IMR-90 (cell line): Measurements from ENCODE around the gene PRR12. TPM values are rescaled to one million over a fixed set of nuclear protein-coding genes. Genes with fewer than 3 reads are reported as not detected.
A peak's percentile ranks its signal among the peaks of the same experiment; 100 is the strongest.

Source experiments
- ATAC-seq: fragments of 200-7000 bp; cut with Tn5 transposase; 2 replicates; pipeline ENCODE4 v1.9.1; 2020; ENCODE audit warnings: low read depth, mild to moderate bottlenecking, moderate library complexity
- BruUV-seq: library from RNA; stranded (reverse); fragments of 400-500 nt; replicated peaks from 2 replicates; lab custom pipeline; 2021; lab: Mats Ljungman, UMichigan
- CTCF ChIA-PET: fragments of 300-600 bp; formaldehyde crosslinking; extraction: SDS; loops from one replicate; lab custom pipeline; 2021; ENCODE audit warnings: antibody characterized with exemption; lab: Yijun Ruan, JAX
- POLR2A ChIA-PET: fragments of 300-600 bp; sonication (Branson Sonifier 250); formaldehyde crosslinking; loops from one replicate; lab custom pipeline; 2022; ENCODE audit warnings: antibody characterized with exemption; ENCODE audit not compliant: unreplicated experiment; lab: Charles Lee
- DNase-seq: peaks from one replicate; pipeline ENCODE4 v3.0.0; 2013
- H2AFZ ChIP-seq: replicated peaks from 2 replicates; pipeline ENCODE3; 2013; ENCODE audit warnings: low read length, mild to moderate bottlenecking; ENCODE audit not compliant: poor library complexity
- H2AK5ac ChIP-seq: 2 replicates; pipeline ENCODE4 v1.6.1; 2013; ENCODE audit warnings: low read depth, low read length, inconsistent platforms
- H2AK9ac ChIP-seq: replicated peaks from 2 replicates; pipeline ENCODE3; 2013; ENCODE audit warnings: mild to moderate bottlenecking, low read depth, low read length, moderate library complexity; ENCODE audit not compliant: poor library complexity
- H2BK120ac ChIP-seq: 2 replicates; pipeline ENCODE4 v1.6.1; 2013; ENCODE audit warnings: low read depth, low read length, inconsistent platforms
- H2BK15ac ChIP-seq: 3 replicates; pipeline ENCODE4 v1.6.1; 2013; ENCODE audit warnings: low read depth, low read length, inconsistent platforms
- H2BK20ac ChIP-seq: 2 replicates; pipeline ENCODE4 v1.6.1; 2013; ENCODE audit warnings: low read depth, mild to moderate bottlenecking, inconsistent platforms, low read length, moderate library complexity
- H2BK5ac ChIP-seq: 2 replicates; pipeline ENCODE4 v1.6.1; 2013; ENCODE audit warnings: mild to moderate bottlenecking, low read depth, low read length, inconsistent platforms; ENCODE audit not compliant: poor library complexity, severe bottlenecking
- H3K14ac ChIP-seq: replicated peaks from 2 replicates; pipeline ENCODE4 v1.6.1; 2013; ENCODE audit warnings: low read depth, low read length, inconsistent platforms
- H3K18ac ChIP-seq: 2 replicates; pipeline ENCODE4 v1.6.1; 2013; ENCODE audit warnings: low read depth, low read length, control low read depth
- H3K23ac ChIP-seq: 2 replicates; pipeline ENCODE4 v1.6.1; 2013; ENCODE audit warnings: low read depth, low read length, inconsistent platforms
- H3K27ac ChIP-seq: 2 replicates; pipeline ENCODE4 v1.5.1; 2013; ENCODE audit warnings: mild to moderate bottlenecking, control low read depth, low read length; ENCODE audit not compliant: insufficient read depth
- H3K27me3 ChIP-seq: 2 replicates; pipeline ENCODE4 v1.6.1; 2013; ENCODE audit warnings: low read length; ENCODE audit not compliant: control insufficient read depth, insufficient read depth
- H3K36me3 ChIP-seq: 2 replicates; pipeline ENCODE4 v1.6.1; 2013; ENCODE audit warnings: low read length, mixed read lengths; ENCODE audit not compliant: control insufficient read depth, insufficient read depth
- H3K4ac ChIP-seq: 2 replicates; pipeline ENCODE4 v1.6.1; 2013; ENCODE audit warnings: low read depth, low read length, inconsistent platforms
- H3K4me1 ChIP-seq: 2 replicates; pipeline ENCODE4 v1.6.1; 2013; ENCODE audit warnings: low read length, mixed read lengths; ENCODE audit not compliant: control insufficient read depth, insufficient read depth
- H3K4me2 ChIP-seq: 2 replicates; pipeline ENCODE4 v1.6.1; 2013; ENCODE audit warnings: low read depth, mild to moderate bottlenecking, control low read depth, low read length, moderate library complexity
- H3K4me3 ChIP-seq: 2 replicates; pipeline ENCODE4 v1.5.1; 2013; ENCODE audit warnings: low read depth, mild to moderate bottlenecking, control low read depth, low read length, moderate library complexity; ENCODE audit not compliant: insufficient read depth
- H3K56ac ChIP-seq: 2 replicates; pipeline ENCODE4 v1.6.1; 2013; ENCODE audit warnings: low read length, inconsistent platforms; ENCODE audit not compliant: insufficient read depth; ENCODE audit errors: extremely low read depth
- H3K79me1 ChIP-seq, 2 experiments: 2 replicates each; pipeline ENCODE4 v1.6.1; 2013; ENCODE audit warnings: low read length in 2 of 2, inconsistent platforms in 1 of 2, low read depth in 1 of 2
- H3K9ac ChIP-seq: 2 replicates; pipeline ENCODE4 v1.6.1; 2013; ENCODE audit warnings: low read depth, low read length, control low read depth
- H3K9me1 ChIP-seq: 2 replicates; pipeline ENCODE4 v1.6.1; 2013; ENCODE audit warnings: low read length, inconsistent platforms; ENCODE audit not compliant: insufficient read depth
- H3K9me3 ChIP-seq: 2 replicates; pipeline ENCODE4 v1.6.1; 2013; ENCODE audit warnings: low read length; ENCODE audit not compliant: control insufficient read depth, insufficient read depth
- H4K20me1 ChIP-seq: 2 replicates; pipeline ENCODE4 v1.6.1; 2013; ENCODE audit warnings: low read length, inconsistent platforms; ENCODE audit not compliant: insufficient read depth
- H4K5ac ChIP-seq: 2 replicates; pipeline ENCODE4 v1.6.1; 2013; ENCODE audit warnings: mild to moderate bottlenecking, low read depth, low read length, control low read depth
- H4K8ac ChIP-seq, 2 experiments: 2 replicates each; pipeline ENCODE4 v1.6.1; 2013; ENCODE audit warnings: low read depth in 2 of 2, low read length in 2 of 2, control low read depth in 1 of 2, inconsistent platforms in 1 of 2
- H4K91ac ChIP-seq: 2 replicates; pipeline ENCODE4 v1.6.1; 2013; ENCODE audit warnings: low read depth, low read length, inconsistent platforms; ENCODE audit not compliant: insufficient read depth
- BHLHE40 ChIP-seq: fragments of 150-350 bp; IDR thresholded peaks from 2 replicates; pipeline ENCODE4 v1.6.1; 2016; ENCODE audit warnings: mild to moderate bottlenecking, low read depth, low read length
- CEBPB ChIP-seq: IDR thresholded peaks from 2 replicates; pipeline ENCODE4 v1.6.1; 2012; ENCODE audit warnings: low read depth, low read length, improper control_type of control experiment
- CHD1 ChIP-seq: IDR thresholded peaks from 2 replicates; pipeline ENCODE4 v1.6.1; 2012; ENCODE audit warnings: low read depth, low read length, improper control_type of control experiment
- ELK1 ChIP-seq: fragments of 150-350 bp; IDR thresholded peaks from 2 replicates; pipeline ENCODE4 v1.6.1; 2016; ENCODE audit warnings: low read depth, mild to moderate bottlenecking, low read length, moderate library complexity, borderline replicate concordance
- FOS ChIP-seq: fragments of 150-350 bp; IDR thresholded peaks from 2 replicates; pipeline ENCODE4 v1.6.1; 2016; ENCODE audit warnings: low read depth, low read length
- MAFK ChIP-seq: IDR thresholded peaks from 2 replicates; pipeline ENCODE4 v1.6.1; 2012; ENCODE audit warnings: low read depth, low read length, improper control_type of control experiment
- MAZ ChIP-seq: IDR thresholded peaks from 2 replicates; pipeline ENCODE4 v1.6.1; 2012; ENCODE audit warnings: low read depth, mild to moderate bottlenecking, low read length, improper control_type of control experiment, moderate library complexity, borderline replicate concordance
- MXI1 ChIP-seq: IDR thresholded peaks from 2 replicates; pipeline ENCODE4 v1.6.1; 2012; ENCODE audit warnings: low read depth, mild to moderate bottlenecking, low read length, moderate library complexity, borderline replicate concordance
- NFE2L2 ChIP-seq: fragments of 150-350 bp; IDR thresholded peaks from 2 replicates; pipeline ENCODE4 v1.6.1; 2016; ENCODE audit warnings: low read depth, mild to moderate bottlenecking, low read length
- POLR2A ChIP-seq: IDR thresholded peaks from 2 replicates; pipeline ENCODE4 v1.6.1; 2012; ENCODE audit warnings: mild to moderate bottlenecking, low read depth, low read length
- RAD21 ChIP-seq: IDR thresholded peaks from 2 replicates; pipeline ENCODE4 v1.6.1; 2012; ENCODE audit warnings: low read length, improper control_type of control experiment
- RCOR1 ChIP-seq: IDR thresholded peaks from 2 replicates; pipeline ENCODE4 v1.6.1; 2012; ENCODE audit warnings: mild to moderate bottlenecking, low read length, improper control_type of control experiment; ENCODE audit not compliant: insufficient replicate concordance
- RFX5 ChIP-seq: IDR thresholded peaks from 2 replicates; pipeline ENCODE4 v1.8.0; 2012; ENCODE audit warnings: low read depth, mild to moderate bottlenecking, low read length, moderate library complexity
- SMC3 ChIP-seq: fragments of 150-350 bp; IDR thresholded peaks from 2 replicates; pipeline ENCODE4 v1.6.1; 2016; ENCODE audit warnings: low read depth, mild to moderate bottlenecking, antibody characterized with exemption, low read length, moderate library complexity
- USF2 ChIP-seq: fragments of 150-350 bp; IDR thresholded peaks from 2 replicates; pipeline ENCODE4 v1.6.1; 2017; ENCODE audit warnings: mild to moderate bottlenecking, antibody characterized with exemption, low read length, low read depth
- WGBS, 2 experiments: methylation state at CpG; one replicate each; pipeline versions ENCODE4 v1.1.5 to v1.1.7; 2013; ENCODE audit warnings: missing lambda C conversion rate in 2 of 2; ENCODE audit not compliant: insufficient read length in 1 of 2; ENCODE audit errors: extremely low coverage in 2 of 2; 5-methylcytosine and 5-hydroxymethylcytosine counted together
- dilution Hi-C: fragments of 300-500 bp; cut with HindIII; formaldehyde crosslinking; loops from one replicate; pipeline ENCODE4 v1.14.3; 2018; ENCODE audit warnings: low sequenced_read_pairs; ENCODE audit not compliant: unreplicated experiment
- in situ Hi-C: fragments of 300-500 bp; cut with MboI; formaldehyde crosslinking; loops from 3 replicates; pipeline ENCODE4 v1.14.3; 2019; ENCODE audit warnings: low sequenced_read_pairs, inconsistent platforms, mixed read lengths
- intact Hi-C: fragments of 100-400 bp; cut with micrococcal nuclease; formaldehyde crosslinking; loops from 2 replicates; pipeline ENCODE4 v1.10.0; 2022
- polyA plus RNA-seq, 3 experiments: library from polyadenylated mRNA; depleted of rRNA; stranded (reverse); fragments of >200 nt; gene quantifications; 2 replicates each; pipeline ENCODE4 v1.2.3, GENCODE V29; 2012; ENCODE audit warnings: low replicate concordance in 1 of 3
- total RNA-seq: library from RNA; depleted of rRNA; stranded (reverse); fragments of >200 nt; gene quantifications from 2 replicates; pipeline ENCODE4 v1.2.3, GENCODE V29; 2012

PRR12 gene
- total and polyA plus RNA-seq, 2 of the 4 experiments (the other 2 are of a cell fraction) = 0.36 to 4.1 TPM

GRCh38 chr19:49570138-49570856, 20.7 kb upstream of the PRR12 start:
- Histone ChIP-seq H3K4me1 (no peaks in the 10 kb centered on the region), H3K9ac (no peak overlapping the region), H3K27ac (no peak overlapping the region), H4K8ac (no peak overlapping the region), H3K27me3 (no peaks in the 10 kb centered on the region), H2AFZ (no peak overlapping the region), H2BK15ac (no peak overlapping the region), H3K18ac (no peak overlapping the region), H3K79me1 (peaks cover 14 to 62% of the 10 kb centered on the region in 2 experiments), H4K91ac (no peak overlapping the region), H3K36me3 (peaks cover 10% of the 10 kb centered on the region), H3K9me1 (no peaks in the 10 kb centered on the region), H2BK5ac (no peak overlapping the region), H2BK120ac (no peak overlapping the region), H2BK20ac (no peak overlapping the region), H3K9me3 (no peaks in the 10 kb centered on the region), H2AK9ac (no peak overlapping the region), H3K14ac (no peak overlapping the region), H4K20me1 (peaks cover 40% of the 10 kb centered on the region), H3K56ac (no peak overlapping the region), H3K4ac (no peak overlapping the region), H3K23ac (no peak overlapping the region), H2AK5ac (no peak overlapping the region), H4K5ac (no peak overlapping the region), H3K4me2 (no peak overlapping the region), H3K4me3 (no peak overlapping the region)
- ATAC-seq (peak; percentile 88), DNase-seq (peak; percentile 84)
- in situ Hi-C loops (loop anchor here (25.0 kb wide), 1 partner anchor 308 kb away; no protein-coding TSS in a partner anchor), dilution Hi-C loops (no loop called here), intact Hi-C loops (loop anchor here (1.0 to 5.0 kb wide), 3 partner anchors 67 to 112 kb away; partner anchors contain the start of gene FLT3LG)
- no TSS peak for BruUV-seq
- ChIA-PET POLR2A (no interaction called here), CTCF (interaction anchor here (0.6 to 2.0 kb wide), 16 partner anchors 9 to 109 kb away, joined by 3 to 12 read pairs (median 6); partner anchors contain the start of genes NOSIP, PRRG2, RPS11 and RRAS)
- WGBS, 2 experiments = 6% methylated on average over 3 of the region's 14 CpGs; no CpG with 5 or more reads in 1 of the 2 experiments
- TF ChIP-seq USF2 (no peak), RCOR1 (no peak), ELK1 (no peak), SMC3 (peak; percentile 91), CHD1 (no peak), RFX5 (no peak), BHLHE40 (no peak), MAFK (peak; percentile 12; the same call in 1 of the 2 replicates), NFE2L2 (no peak), MAZ (no peak), RAD21 (peak; percentile 94), POLR2A (0 out of 2 replicates have a peak, but pooled peaks have one; percentile 39), FOS (no peak), MXI1 (no peak), CEBPB (no peak)
